GM21367 (cell line): ENCODE results near the gene CDH26.
"Not testable (repeated sequence)": the region's sequence is repeated elsewhere in the genome, so short reads cannot be mapped to it uniquely, and the experiment has no call there.

ENCODE experiments used
- ATAC-seq: cut with Tn5 transposase; IDR thresholded peaks from one replicate; pipeline ENCODE4 v1.9.1; 2021; ENCODE audit not compliant: unreplicated experiment

The CDH26 gene

DNA sequence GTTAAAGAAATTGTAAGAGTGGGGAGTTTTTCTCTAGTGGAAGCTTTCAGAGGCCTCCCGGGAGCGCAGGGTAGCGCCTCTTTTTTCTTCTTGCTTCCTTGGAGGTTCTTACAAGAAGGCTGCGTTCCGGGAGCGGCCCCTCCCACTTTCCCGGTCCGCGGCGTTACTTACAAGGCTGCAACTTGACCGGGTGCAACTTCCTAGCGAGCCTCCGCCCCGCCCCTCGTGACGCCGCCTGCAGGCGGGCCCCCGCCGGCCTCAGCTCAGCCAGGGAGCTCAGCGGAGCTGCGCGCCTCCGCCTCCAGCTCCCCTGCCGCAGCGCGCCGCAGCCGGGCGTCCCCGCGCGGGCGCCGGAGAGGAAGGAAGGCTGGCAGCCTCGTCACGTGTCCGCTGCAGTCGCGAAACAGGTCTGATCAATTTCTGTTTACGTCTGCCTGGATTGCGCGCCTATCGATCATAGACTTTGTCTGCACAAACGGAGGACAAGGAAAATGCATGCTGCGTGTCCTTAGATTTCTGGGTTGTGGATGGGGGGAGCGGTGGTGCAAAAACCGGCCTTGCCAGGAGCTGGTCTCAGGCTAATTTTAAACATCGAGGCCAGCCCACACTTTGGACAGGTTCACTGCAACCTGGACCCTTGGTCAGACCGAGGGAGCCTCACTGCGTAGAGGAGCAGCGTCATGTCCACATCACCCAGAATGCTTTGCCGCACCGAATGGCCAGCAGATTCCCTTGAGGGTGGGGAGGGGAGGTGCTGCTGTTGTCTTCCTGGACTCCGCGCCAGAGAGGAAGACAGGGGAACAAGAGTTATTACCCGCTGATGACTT, 17.9 kb upstream of the CDH26 start, which contains the start of the genes FAM217B and PPP1R3D:
FAM217B (plus strand) TSS at position 261 of the 827 bp plus-strand sequence. CDS start 3,555 bp downstream, outside the sequence.
PPP1R3D (minus strand) TSS at position 177 of the 827 bp plus-strand sequence. CDS start 374 bp downstream, outside the sequence.
- peak; percentile 82 for ATAC-seq

DNA sequence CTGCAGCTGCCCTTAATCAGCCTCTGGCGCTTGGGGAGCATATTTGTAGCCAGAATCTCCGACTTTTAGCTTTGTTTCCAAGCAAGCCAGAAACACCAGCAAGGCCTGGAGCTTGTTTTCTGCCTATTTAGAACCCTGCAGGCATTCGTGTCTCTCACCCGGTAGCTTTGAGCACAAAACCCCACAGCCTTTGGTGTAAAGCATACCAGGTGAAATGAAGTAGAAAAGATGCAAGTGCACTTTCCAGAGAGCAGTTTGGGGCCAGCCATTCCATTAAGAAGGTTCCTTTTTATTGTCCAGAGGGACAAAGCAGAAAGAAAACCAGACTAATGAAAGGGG, 17.3 kb upstream of the CDH26 start:
- ATAC-seq = peak; percentile 7

DNA sequence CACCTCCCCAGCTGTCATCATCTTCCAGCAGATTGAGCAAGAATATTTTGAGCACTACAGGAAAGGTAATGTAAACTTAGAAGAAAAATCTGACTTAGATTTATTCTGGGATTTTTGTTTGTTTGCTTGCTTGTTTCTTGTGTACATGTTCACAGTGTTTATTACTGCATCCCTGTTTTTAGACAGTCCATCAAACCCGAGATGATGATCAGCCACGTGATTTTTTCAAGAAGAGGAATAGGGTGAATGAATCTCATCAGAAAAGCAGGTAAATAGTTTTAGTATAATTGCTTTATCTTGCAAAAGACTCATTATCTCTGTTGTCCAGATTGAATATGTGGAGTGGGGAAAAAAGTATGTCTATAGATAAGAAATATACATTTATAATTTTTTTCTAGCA, 16.0 kb upstream of the CDH26 start:
- no peak for ATAC-seq

DNA sequence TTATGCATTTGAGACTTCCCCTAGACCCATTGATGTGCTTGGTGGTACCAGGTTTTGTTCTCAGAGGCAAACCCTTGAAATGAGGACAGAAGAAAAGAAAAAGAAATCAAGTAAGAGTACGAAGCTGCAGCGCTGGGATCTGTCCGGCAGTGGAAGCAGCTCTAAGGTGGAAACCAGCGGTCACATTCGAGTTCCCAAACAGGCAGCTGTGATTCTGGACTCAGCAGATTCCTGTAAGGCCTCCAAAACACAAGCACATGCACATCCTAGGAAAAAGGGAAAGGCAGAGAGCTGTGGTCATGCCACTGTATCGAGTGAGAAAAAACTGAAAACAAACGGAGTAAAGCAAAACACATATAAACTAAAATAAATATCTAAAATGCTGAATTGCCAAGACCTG, 13.5 kb upstream of the CDH26 start:
- ATAC-seq = no peak

DNA sequence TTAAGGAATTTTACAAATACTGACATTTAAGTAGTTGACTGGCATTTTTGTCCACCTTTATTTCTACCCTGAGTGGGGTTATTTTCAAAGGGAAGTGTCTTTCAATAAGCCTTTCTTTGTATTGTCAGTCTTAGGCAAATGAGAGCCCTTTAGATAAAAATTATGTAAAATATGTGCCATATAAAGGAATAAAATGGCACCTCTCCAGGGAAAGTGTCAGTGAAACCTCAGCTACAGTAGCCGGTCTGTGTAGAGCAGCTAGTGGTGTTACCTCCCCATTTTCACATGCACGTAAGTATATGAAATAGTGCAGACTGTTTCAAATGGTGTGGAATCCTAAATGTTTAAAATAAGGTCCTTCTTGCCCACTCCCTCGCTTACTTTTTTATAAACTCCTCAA, 13.0 kb upstream of the CDH26 start:
- no peak for ATAC-seq

DNA sequence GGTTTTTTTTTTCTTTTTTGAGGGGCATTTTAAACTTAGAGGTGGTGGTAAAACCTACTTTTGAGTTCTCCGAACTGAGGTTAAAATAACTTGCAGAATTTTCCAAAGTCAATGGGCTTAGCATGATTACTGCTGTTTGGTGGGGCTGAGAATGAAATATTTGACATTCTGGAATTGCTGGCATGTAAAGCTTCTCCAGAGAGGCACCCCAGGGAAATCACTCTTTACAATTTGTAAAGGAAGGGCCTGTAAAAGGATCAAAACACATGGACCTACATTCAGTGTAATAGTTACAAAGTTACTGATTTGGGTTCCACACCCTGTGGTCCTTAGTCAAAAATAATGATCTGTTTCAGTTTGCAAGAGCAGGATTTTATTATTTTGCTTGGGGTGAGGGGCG, 12.5 kb upstream of the CDH26 start:
- no peak for ATAC-seq

DNA sequence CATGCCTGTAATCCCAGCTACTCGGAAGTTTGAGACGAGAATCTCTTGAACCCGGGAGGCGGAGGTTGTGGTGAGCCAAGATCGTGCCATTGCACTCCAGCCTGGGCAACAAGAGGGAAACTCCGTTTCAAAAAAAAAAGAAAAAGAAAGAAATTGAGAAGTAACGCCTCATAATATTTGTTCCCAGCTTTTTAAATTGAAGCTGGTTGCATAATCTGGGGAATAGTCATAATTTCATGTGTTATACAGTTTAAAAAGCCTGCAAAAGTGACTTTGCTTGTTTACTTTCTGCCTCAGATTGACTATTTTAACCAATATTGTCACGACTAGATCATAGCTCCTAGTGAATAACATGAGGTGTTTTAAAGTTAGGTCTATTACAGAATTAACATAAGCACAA, 10.8 kb upstream of the CDH26 start:
- no peak for ATAC-seq

DNA sequence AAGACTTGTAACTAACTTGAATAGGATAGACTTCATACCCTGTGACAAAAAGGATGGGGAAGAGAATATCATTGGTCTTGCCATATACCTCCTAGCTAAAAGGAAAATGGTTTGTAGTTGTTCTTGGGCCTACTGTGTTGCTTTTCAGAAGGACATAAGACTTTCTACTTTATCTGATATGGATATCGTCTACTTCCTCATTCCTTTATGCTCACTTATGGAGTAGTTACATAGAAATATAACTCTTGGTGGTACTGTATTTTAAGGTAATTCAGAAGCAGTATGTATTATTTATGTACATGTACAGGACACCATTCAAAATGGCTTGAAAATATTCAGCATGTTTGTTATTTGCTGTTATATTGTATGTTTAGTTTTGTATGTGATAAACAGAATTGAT, 10.0 kb upstream of the CDH26 start:
- ATAC-seq = no peak

DNA sequence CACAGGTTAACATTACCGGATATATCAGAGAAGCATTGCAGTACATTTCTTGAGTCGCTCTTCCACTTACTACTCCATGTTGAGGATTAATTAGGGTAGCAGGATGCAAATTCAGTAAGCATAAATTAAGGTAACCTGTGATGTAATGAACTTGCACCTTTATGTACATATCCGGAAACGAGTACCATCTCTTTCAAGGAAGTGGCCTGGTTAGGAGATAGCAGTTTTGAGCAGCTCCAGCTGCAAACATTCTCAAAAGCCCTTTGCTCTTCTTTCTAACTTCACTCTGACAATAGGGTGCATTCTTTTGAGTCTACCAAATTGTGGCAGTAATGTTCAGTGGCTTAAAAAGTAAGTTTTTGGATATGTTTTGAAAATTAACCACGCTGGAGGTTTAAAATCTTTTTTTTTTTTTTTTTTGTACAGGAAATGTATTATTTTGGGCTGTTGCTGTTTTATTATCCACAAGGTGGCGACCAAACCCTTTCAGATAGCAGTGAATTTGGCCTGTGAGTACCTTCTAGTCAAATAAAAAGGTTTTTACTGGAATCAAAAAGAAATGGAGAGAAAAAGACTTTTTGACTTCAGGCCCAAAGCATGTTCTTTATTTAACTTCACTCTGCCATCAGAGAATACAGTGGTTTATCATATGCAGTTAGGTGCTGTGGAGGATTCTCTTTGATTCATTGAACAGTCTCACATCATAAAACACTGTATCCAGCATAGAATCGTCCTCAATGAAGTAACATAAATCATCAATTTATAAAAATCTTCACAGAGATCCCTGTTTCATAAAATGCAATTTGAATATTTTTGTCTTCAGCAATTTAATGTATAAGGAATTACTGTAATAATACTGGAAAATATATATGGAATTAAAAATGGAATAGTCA, 9.1 kb upstream of the CDH26 start:
- ATAC-seq = no peak

DNA sequence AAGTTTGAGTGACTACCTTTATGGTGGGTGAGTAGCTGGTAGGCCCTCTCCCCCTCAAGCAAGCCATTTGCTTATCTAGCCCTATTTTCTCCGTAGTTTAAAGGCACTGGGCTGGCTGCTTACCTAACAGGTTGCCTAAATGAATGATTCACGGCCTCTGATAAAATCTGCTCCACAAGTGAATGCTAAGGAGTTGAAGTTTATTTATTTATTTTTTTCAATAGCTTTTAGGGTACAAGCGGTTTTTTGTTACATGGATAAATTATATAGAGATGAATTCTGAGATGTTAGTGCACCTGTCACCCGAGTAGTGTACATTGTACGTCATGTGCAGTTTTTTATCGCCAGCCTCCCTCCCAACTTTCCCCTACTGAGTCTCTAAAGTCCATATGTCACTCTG, 8.3 kb upstream of the CDH26 start:
- ATAC-seq = no peak

DNA sequence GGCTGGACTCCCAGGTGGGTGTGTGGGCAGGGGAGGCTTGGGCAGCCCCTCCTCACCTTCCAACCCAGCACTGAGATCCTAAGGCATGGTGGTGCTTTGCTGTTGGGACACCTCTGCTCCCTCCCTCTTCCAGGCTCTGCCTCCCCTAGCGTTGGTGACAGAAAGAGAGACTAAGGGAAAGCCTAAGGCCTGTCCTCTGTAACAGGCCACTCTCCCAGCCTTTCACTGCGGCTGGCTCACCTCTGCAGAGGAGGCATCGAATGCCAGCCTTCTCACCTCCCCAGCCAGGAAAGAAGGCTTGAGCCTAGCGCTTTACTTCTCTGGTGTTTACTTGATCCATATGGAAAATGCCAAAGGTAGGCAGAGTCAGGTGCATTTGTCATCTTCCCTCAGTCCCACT, 3.5 kb upstream of the CDH26 start:
- no peak for ATAC-seq

DNA sequence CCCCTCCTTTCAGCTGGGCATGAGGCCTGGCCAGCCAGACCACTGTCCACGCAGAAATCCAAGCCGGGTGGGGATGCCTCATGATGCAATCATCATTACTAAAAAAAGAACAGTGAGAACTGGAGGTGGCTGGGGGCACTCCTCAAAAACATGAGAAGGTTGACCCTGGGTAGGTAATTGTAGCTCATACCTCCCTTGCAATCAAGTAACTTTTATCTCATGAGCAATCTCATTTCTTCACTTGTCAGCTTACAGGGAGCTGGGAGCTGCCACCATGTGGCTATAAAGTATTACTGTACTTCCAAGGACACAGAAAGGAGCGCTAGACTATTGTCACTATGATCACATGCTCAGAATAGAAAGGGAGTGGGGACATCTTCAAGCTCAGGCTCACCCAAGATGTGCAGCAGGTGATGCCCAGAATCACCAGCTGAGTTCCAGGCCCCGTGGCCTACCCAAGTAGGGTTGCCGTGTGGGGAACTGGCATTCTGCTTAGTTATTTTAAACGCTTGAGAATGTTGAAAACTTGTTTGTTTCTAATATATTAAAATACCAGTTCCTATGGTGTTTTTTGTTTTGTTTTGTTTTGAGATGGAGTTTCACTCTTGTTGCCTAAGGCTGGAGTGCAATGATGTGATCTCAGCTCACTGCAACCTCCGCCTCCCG, 3.0 kb upstream of the CDH26 start:
- ATAC-seq = no peak

DNA sequence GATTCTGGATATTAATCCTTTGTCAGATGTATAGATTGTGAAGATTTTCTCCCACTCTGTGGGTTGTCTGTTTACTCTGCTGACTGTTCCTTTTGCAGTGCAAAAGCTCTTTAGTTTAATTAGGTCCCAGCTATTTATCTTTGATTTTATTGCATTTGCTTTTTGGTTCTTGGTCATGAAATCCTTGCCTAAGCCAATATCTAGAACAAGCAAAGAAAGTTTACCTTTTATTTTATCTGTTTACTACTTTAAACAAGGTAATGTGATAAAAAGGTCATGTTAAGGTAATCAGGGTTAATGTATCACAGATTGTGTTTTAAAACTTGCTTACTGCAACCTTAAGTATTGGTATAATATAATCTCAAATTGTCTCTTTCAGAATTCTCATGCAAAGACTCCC, 655 bp upstream of the CDH26 start:
- not testable (repeated sequence) for ATAC-seq

DNA sequence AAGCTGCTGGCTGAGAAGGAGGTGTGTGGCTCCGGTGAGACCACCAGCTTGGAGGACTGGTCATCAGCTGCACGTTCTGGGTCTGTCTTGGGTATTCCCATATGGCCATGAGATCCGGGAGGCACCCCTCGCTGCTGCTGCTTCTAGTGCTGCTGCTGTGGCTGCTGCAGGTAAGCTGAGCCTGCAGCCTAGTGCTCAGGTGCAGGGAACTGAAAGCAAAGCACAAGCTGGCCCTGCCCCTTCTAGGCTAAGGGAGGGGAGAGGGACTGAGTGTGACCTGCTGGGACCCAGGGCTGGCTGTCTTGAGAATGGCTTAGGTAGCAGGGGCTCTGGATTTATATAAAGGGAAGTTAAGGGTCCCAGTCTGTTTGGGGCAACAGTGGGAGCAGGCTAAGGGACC, 403 bp downstream of the CDH26 start:
- ATAC-seq = no peak

DNA sequence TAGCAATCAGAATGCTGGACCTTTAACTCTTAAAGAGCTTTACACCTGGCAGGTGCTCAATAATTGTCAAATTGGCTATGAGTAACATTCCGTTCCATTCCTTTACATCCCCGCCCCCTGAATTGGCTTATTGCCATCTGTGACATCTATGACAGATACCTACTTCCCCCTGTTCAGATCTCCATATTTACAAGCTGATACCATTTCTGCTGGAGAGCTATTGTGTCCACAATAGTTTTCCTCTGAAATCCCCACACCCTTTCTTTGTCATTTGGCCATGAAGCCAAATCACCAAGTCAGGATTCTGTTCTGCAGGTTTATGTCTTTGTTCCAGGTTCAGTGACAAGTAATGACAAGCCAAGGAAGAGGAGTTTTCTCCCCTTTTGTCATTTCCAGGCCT, 3.2 kb downstream of the CDH26 start:
- ATAC-seq = no peak

DNA sequence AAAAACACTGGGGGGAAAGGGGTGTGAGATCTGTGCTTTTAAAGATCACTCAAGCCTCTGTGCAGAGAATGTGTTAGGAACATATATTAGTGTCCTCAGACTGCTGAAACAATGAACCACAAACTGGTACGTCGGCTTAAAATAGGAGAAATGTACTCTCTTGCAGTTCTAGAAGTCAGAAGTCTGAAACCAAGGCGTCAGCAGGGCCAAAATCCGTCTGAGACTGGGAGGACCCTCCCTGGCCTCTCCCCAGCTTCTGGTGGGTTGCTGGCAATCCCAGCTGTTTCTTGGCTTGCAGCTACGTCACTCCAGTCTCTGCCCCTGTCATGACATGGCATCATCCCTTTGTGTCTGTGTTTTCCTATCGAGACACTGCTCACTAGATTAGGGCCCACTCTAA, 3.9 kb downstream of the CDH26 start:
- no peak for ATAC-seq

DNA sequence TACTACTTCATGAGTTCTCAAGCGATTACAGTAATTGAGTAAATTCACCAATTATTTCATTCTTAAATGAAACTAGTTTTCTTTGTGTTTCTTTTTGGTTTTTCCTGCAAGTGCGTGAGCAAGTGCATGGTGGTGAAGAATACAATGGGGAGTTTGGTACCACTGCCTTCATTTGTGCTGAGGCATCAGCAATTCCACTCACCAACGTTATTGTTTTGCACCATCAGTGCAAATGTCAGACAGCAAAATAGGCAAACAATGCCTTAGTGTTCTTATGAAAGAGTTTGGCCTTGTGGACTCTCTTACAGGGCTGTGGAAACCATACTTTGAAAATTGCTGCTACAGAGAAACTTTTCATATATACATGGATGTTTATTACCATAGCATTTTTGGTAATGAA, 8.2 kb downstream of the CDH26 start:
- ATAC-seq = no peak

DNA sequence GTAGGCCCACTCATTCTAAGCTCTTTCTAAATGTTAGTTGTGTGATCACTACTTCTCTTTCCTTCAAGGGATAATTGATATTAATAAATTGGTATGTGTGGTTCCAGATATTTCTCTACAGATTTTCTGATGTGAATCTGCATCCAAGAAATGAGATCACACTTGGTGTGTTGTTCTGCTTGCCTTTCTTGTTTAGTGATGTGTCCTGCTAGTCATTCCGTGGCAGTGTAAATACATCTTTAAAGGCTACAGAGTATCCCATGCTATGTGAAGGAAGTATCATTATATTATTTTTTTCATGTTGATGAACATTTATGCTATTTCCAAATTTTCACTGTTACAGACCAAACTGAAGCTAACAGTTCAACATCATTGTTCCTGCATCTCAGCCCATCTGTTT, 13.2 kb downstream of the CDH26 start:
- no peak for ATAC-seq

DNA sequence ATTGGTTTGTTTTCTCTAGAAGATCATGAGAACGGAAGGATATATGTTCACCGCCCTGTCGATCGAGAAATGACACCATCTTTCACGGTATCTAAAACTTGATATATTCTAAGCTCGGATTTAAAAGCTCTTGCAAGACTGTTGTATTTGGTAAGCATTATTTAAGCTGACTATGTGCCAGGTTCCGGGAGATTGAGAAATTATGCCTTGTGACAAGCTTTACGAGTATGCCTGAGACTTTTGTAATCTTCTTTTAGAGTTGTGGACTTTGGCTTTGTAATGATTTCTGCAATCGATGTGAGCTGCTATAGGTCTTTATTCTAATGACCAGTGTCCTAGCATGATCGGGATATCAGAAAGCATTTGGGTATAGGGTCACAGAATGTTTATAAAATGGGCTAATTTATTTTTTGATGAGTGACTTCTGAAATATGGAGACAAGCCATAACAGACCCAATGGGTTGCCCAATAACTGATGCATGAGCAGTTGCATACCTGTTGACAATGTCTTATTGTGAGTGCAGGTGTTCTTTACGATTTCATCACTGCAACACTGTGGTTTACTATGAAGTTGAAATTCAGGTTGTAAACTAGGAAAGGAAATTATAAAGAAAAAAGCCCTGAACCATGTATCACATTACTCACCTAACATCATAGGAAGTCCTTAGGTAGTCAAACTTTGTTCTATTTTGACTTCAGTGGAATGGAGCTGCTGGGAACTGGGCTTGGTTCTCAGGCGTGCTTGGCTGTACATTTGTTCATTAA, 14.0 kb downstream of the CDH26 start:
- no peak for ATAC-seq

DNA sequence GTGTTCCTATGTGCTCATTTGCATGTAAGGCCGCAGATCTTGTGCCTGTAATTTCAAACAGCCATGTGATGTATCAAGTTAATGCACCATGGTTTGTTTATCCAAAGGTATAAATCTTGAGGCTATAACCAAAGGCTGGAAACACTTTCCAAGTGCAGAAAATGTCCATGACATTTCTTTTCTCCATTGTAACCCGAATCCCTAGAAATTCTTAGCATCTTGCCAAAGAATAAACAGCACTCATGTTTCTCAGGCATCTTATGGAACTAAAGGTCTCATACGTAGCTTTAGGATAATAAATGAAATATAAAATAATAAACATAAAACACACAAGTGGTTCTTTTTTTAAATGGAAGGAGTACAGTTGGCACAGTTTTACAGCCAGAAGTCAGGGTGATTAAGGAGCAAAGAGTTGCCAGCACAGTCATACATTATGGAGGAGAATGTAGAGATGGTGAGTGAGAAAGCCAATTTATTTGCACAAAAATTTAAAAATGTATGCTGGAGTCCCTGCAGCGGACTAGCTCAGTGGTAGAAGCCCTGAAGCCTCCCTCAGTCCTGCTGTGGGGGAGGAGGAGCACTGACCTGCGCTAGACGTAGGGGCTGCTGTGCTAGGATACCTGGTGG, 18.0 kb downstream of the CDH26 start:
- no peak for ATAC-seq
